ENCODE measurements around the gene P2RX6. TPM values are rescaled to one million over a fixed set of nuclear protein-coding genes. Genes with fewer than 3 reads are reported as not detected.

P2RX6 gene
- total and polyA plus RNA-seq, 2 experiments from 2014 or later = not detected

- peaks cover 10% of the 10 kb centered on the region for H3K27me3 Mint-ChIP-seq (ENCODE audit: insufficient read depth, low read depth, poor library complexity)
Observed at GRCh38 chr22:21001601-21002325, 13.2 kb upstream of the P2RX6 start, which contains the start of gene THAP7. TSS of gene THAP7 (minus strand) at chr22:21002118. CDS start at chr22:21001911, 207 bp downstream.

More at GRCh38 chr22:21001601-21002325, 13.2 kb upstream of the P2RX6 start, which contains the start of gene THAP7:
- Histone ChIP-seq H3K27ac (ENCODE audit: low read depth) (peak within 1 kb of the TSS; percentile 96), H4K20me1 (replicated peaks; ENCODE audit: insufficient read depth) (no peaks in the 10 kb centered on the region), H3K4me3 (peak within 1 kb of the TSS; percentile 87), H3K4me2 (peak within 1 kb of the TSS; percentile 96), H2AFZ (peak within 1 kb of the TSS; percentile 84), H3K9me2 (ENCODE audit: insufficient read depth) (no peaks in the 10 kb centered on the region), H3K36me3 (ENCODE audit: insufficient read depth) (no peaks in the 10 kb centered on the region), H3K27me3 (ENCODE audit: insufficient read depth) (no peaks in the 10 kb centered on the region), H3F3A (replicated peaks; ENCODE audit: low read depth) (peaks cover 10% of the 10 kb centered on the region; the same call in 1 of the 2 replicates), H3K4me1 (ENCODE audit: insufficient read depth) (peaks cover 9% of the 10 kb centered on the region), H3K79me2 (replicated peaks; ENCODE audit: insufficient read depth) (0 out of 2 replicates have a peak, but pooled peaks cover 4% of the 10 kb centered on the region)
- peak within 1 kb of the TSS; percentile 95 for H3K27ac Mint-ChIP-seq
- peaks cover 8% of the 10 kb centered on the region; the same call in 2 of the 3 replicates for H3K4me1 Mint-ChIP-seq
- ATAC-seq (peak; percentile 90), DNase-seq (ENCODE audit: low spot score) (peak; percentile 96)
- no peaks in the 10 kb centered on the region for H3K9me3 Mint-ChIP-seq
- peak within 1 kb of the TSS; percentile 91 for H3K4me3 Mint-ChIP-seq
- TF ChIP-seq EZH2 (IDR thresholded peaks at IDR 0.05; ENCODE audit: low read depth, unreplicated experiment) = no peak
- TF ChIP-seq EZH2phosphoT487 (IDR thresholded peaks at IDR 0.05; ENCODE audit: unreplicated experiment) = no peak
- peak; percentile 60 for TF ChIP-seq CREB1 (CRISPR knock-in tag; IDR thresholded peaks at IDR 0.05; ENCODE audit: low read depth)
- TF ChIP-seq REST (IDR thresholded peaks at IDR 0.05; ENCODE audit: unreplicated experiment) = no peak
- TF ChIP-seq POLR2AphosphoS5 (IDR thresholded peaks at IDR 0.05; ENCODE audit: low read depth) = peak; percentile 86
- TF ChIP-seq JUNB (IDR thresholded peaks at IDR 0.05; ENCODE audit: unreplicated experiment) = no peak
- TF ChIP-seq ETS1 (IDR thresholded peaks at IDR 0.05) = peak; percentile 70
- no peak for TF ChIP-seq STAT1 (IDR thresholded peaks at IDR 0.05; ENCODE audit: unreplicated experiment)
- TF ChIP-seq CTCF (conservative IDR thresholded peaks at IDR 0.05; ENCODE audit: low read depth in 2 of 2) = no peak
- no peak for TF ChIP-seq NANOG (IDR thresholded peaks at IDR 0.05; ENCODE audit: borderline replicate concordance)
- TF ChIP-seq ZNF331 (CRISPR knock-in tag; IDR thresholded peaks at IDR 0.05; ENCODE audit: low read depth) = no peak
- no peak for TF ChIP-seq ZNF114 (CRISPR knock-in tag; IDR thresholded peaks at IDR 0.05)
- 0 out of 3 replicates have a peak, but pooled peaks cover 14% of the 10 kb centered on the region for H3K36me3 Mint-ChIP-seq (ENCODE audit: low read depth)
